OCI-LY7 (cell line): ENCODE results near the gene ENOSF1. TPM values are rescaled to one million over a fixed set of nuclear protein-coding genes. Genes with fewer than 3 reads are reported as not detected.

Source experiments
- BruUV-seq: library from RNA; stranded (reverse); fragments of 400-500 nt; replicated peaks from 2 replicates; lab custom pipeline; 2021; lab: Mats Ljungman, UMichigan
- CTCF ChIA-PET: fragments of 300-600 bp; sonication (Branson Sonifier 250); formaldehyde crosslinking; loops from one replicate; lab custom pipeline; 2022; ENCODE audit warnings: antibody characterized with exemption; ENCODE audit not compliant: unreplicated experiment; lab: Charles Lee
- POLR2A ChIA-PET: fragments of 300-600 bp; sonication (Branson Sonifier 250); formaldehyde crosslinking; loops from one replicate; lab custom pipeline; 2022; ENCODE audit warnings: antibody characterized with exemption; lab: Charles Lee
- DNase-seq: peaks from one replicate; pipeline ENCODE4 v3.0.0-alpha.2; 2015; ENCODE audit warnings: low spot score
- H2AFZ ChIP-seq: fragments of 200-600 bp; sonication (generic), shearing (Covaris generic); 2 replicates; pipeline ENCODE4 v1.6.1; 2014; ENCODE audit warnings: mild to moderate bottlenecking, antibody characterized with exemption, low read length, moderate library complexity
- H3K27ac ChIP-seq: fragments of 200-600 bp; sonication (generic); 2 replicates; pipeline ENCODE4 v1.5.1; 2014; ENCODE audit warnings: mixed run types, low read depth, mild to moderate bottlenecking, moderate library complexity, low read length, inconsistent platforms; ENCODE audit not compliant: poor library complexity, severe bottlenecking
- H3K36me3 ChIP-seq: fragments of 200-600 bp; sonication (generic); 2 replicates; pipeline ENCODE4 v1.6.1; 2014; ENCODE audit warnings: mild to moderate bottlenecking, antibody characterized with exemption, low read length, moderate library complexity, mixed read lengths; ENCODE audit not compliant: insufficient read depth
- H3K4me1 ChIP-seq: fragments of 200-600 bp; sonication (generic); 2 replicates; pipeline ENCODE4 v1.5.1; 2014; ENCODE audit warnings: mild to moderate bottlenecking, low read length; ENCODE audit not compliant: insufficient read depth, poor library complexity, severe bottlenecking
- H3K4me2 ChIP-seq: fragments of 200-600 bp; sonication (generic); 2 replicates; pipeline ENCODE4 v1.6.1; 2014; ENCODE audit warnings: mild to moderate bottlenecking, low read length
- H3K4me3 ChIP-seq: fragments of 200-600 bp; sonication (generic); 2 replicates; pipeline ENCODE4 v1.5.1; 2014; ENCODE audit warnings: mild to moderate bottlenecking, low read depth, low read length; ENCODE audit not compliant: poor library complexity, severe bottlenecking
- H3K79me2 ChIP-seq: fragments of 200-600 bp; sonication (generic); 2 replicates; pipeline ENCODE4 v1.6.1; 2016; ENCODE audit warnings: low read depth, mild to moderate bottlenecking, low read length, moderate library complexity, mixed read lengths; ENCODE audit not compliant: insufficient read depth
- H3K9me2 ChIP-seq: fragments of 200-600 bp; sonication (generic); 2 replicates; pipeline ENCODE4 v1.6.1; 2016; ENCODE audit warnings: mild to moderate bottlenecking, low read length, mixed read lengths; ENCODE audit not compliant: insufficient read depth
- H3K9me3 ChIP-seq: fragments of 200-600 bp; sonication (generic); 2 replicates; pipeline ENCODE4 v1.6.1; 2014; ENCODE audit warnings: mild to moderate bottlenecking, mixed run types, low read length, mixed read lengths
- H4K20me1 ChIP-seq: fragments of 200-600 bp; sonication (generic); 2 replicates; pipeline ENCODE4 v1.6.1; 2014; ENCODE audit warnings: mild to moderate bottlenecking, antibody characterized with exemption, low read length, moderate library complexity, mixed read lengths; ENCODE audit not compliant: insufficient read depth
- CTCF ChIP-seq: fragments of 200-600 bp; sonication (generic); conservative IDR thresholded peaks from 2 replicates; pipeline ENCODE4 v1.5.1; 2014; ENCODE audit warnings: mild to moderate bottlenecking, antibody characterized with exemption, low read length, moderate library complexity, mixed read lengths
- EZH2phosphoT487 ChIP-seq: fragments of 200-600 bp; sonication (generic); IDR thresholded peaks from 2 replicates; pipeline ENCODE4 v1.6.1; 2018; ENCODE audit warnings: low read depth, borderline replicate concordance, mild to moderate bottlenecking, mixed run types, antibody characterized with exemption, low read length, moderate library complexity, mixed read lengths
- intact Hi-C: fragments of 100-400 bp; cut with micrococcal nuclease; formaldehyde crosslinking; loops from one replicate; pipeline ENCODE4 v1.10.0; 2022; ENCODE audit not compliant: unreplicated experiment
- total RNA-seq, 2 experiments: library from RNA; depleted of rRNA in 1 of 2; stranded (reverse); fragments of >200 nt in 1 of 2; shearing (Covaris generic) in 1 of 2; gene quantifications; 2 replicates each; pipeline ENCODE4 v1.2.3, GENCODE V29; 2014 to 2022

The ENOSF1 gene
- total RNA-seq, 2 experiments from 2014 or later: 40.1 to 44.0 TPM

DNA sequence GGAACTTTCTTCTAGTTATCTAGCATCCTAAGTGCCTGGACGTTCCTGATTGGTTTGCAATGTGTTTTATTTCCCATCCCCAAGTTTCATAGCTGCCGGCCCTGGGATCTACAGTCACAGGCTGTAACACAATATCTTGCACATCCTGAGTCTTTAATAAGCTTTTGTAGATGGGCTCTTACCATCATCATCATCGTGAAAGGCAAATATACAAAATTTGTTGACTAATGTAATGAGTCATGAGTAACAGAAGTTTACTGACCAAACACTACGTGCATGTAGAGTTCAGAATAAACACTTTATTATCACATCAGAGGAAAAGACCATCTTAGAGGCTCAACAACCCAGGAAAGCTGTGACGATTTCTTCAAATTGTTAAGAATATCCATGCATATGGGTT, 63.1 kb downstream of the ENOSF1 start:
- intact Hi-C loops: no loop called here
- ChIA-PET POLR2A (no interaction called here), CTCF (no interaction called here)
- peaks cover 25% of the 10 kb centered on the region for H4K20me1 ChIP-seq
- H3K9me3 ChIP-seq: no peaks in the 10 kb centered on the region
- DNase-seq: no peak
- no peak for TF ChIP-seq CTCF
- TF ChIP-seq EZH2phosphoT487: no peak
- H3K4me3 ChIP-seq: no peak overlapping the region
- H3K4me1 ChIP-seq: peaks cover 12% of the 10 kb centered on the region
- no TSS peak for BruUV-seq
- H3K79me2 ChIP-seq: peaks cover 8% of the 10 kb centered on the region; the same call in 1 of the 2 replicates
- H3K9me2 ChIP-seq: no peaks in the 10 kb centered on the region
- H3K36me3 ChIP-seq: peaks cover 9% of the 10 kb centered on the region; the same call in 1 of the 2 replicates
- H3K27ac ChIP-seq: no peak overlapping the region
- H3K4me2 ChIP-seq: no peak overlapping the region
- H2AFZ ChIP-seq: no peak overlapping the region

DNA sequence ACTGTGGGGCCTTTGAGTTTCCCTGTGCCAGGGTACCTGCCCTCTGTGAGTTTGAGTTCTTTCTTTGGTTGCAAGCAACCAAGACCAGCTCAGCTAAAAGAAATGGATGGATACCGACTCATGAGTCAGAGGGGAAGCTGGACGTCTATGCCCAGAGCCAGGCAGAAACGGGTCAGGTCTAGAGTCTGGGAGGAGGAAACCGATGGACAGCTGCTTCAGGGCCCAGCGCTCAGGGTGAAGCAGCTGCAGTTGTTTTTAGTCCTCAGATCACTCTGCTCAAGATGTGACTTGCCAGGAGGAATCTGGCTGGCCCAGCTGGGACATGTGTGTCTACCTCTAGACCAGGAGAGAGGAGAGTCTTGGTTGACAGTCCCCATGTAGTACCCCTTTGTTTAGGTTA, 65.1 kb downstream of the ENOSF1 start:
- CTCF ChIA-PET: no interaction called here
- no peak overlapping the region for H3K27ac ChIP-seq
- H3K9me3 ChIP-seq: no peaks in the 10 kb centered on the region
- no peaks in the 10 kb centered on the region for H3K79me2 ChIP-seq
- no TSS peak for BruUV-seq
- no peak for DNase-seq
- no peak overlapping the region for H3K4me3 ChIP-seq
- no peak overlapping the region for H2AFZ ChIP-seq
- H4K20me1 ChIP-seq: peaks cover 22% of the 10 kb centered on the region
- peaks cover 11% of the 10 kb centered on the region for H3K4me1 ChIP-seq
- POLR2A ChIA-PET: no interaction called here
- H3K36me3 ChIP-seq: peaks cover 4% of the 10 kb centered on the region; the same call in 1 of the 2 replicates
- TF ChIP-seq EZH2phosphoT487 (no peak), CTCF (no peak)
- intact Hi-C loops: no loop called here
- no peaks in the 10 kb centered on the region for H3K9me2 ChIP-seq
- no peak overlapping the region for H3K4me2 ChIP-seq

DNA sequence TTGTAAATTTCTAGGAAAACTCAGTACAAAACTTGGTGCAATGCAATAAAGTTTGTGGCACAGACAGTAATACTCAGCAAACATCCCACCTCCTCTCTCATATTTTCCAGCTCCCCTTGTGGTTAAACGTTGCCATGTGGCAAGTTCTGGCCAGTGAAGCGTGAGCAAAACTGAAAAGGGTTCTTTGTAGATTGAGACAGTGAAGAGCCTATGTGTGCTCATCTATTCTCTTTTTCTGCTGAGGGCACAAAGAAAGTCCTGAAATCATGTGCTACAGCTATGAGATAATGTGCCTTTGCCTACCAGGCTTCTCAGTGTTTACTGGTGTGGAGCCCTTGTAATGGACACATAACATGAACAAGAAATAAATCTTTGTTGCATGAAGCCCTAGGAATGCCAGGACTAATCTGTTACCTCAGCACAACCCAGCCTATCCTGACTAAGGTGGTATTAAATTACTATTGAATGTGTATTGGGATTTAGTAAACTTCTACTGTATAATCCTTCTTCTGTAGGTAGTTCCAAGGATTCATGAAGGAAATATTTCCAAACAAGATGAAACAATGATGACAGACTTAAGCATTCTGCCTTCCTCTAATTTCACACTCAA, 67.9 kb downstream of the ENOSF1 start:
- ChIA-PET POLR2A (no interaction called here), CTCF (no interaction called here)
- Histone ChIP-seq H3K9me3 (no peaks in the 10 kb centered on the region), H3K4me2 (no peak overlapping the region), H3K27ac (no peak overlapping the region), H4K20me1 (peaks cover 8% of the 10 kb centered on the region), H3K4me1 (no peaks in the 10 kb centered on the region), H3K9me2 (no peaks in the 10 kb centered on the region), H3K4me3 (no peak overlapping the region), H2AFZ (no peak overlapping the region), H3K79me2 (no peaks in the 10 kb centered on the region), H3K36me3 (peaks cover 3% of the 10 kb centered on the region; the same call in 1 of the 2 replicates)
- no TSS peak for BruUV-seq
- TF ChIP-seq CTCF (no peak), EZH2phosphoT487 (no peak)
- intact Hi-C loops: no loop called here
- no peak for DNase-seq
